AG04450 (cell line): ENCODE results near the gene VTN. TPM values are rescaled to one million over a fixed set of nuclear protein-coding genes. Genes with fewer than 3 reads are reported as not detected.

ENCODE experiments used
- CTCF ChIA-PET: fragments of 300-600, 350-600 bp; formaldehyde crosslinking; extraction: SDS; loops from one replicate; lab custom pipeline; 2022; ENCODE audit warnings: antibody characterized with exemption, inconsistent platforms; lab: Charles Lee
- POLR2A ChIA-PET: fragments of 350-600 bp; formaldehyde crosslinking; extraction: SDS; loops from one replicate; lab custom pipeline; 2021; ENCODE audit warnings: antibody characterized with exemption, inconsistent platforms; lab: Yijun Ruan, JAX
- DNase-seq: peaks from one replicate; pipeline ENCODE4 v3.0.0-alpha.2; 2011; ENCODE audit warnings: low read depth, low spot score
- H3K27ac ChIP-seq: one replicate; pipeline ENCODE4 v1.5.1; 2012; ENCODE audit warnings: low read depth, low read length, control low read depth
- H3K27me3 ChIP-seq: one replicate; pipeline ENCODE4 v1.6.0; 2012; ENCODE audit warnings: low read length; ENCODE audit not compliant: control insufficient read depth, insufficient read depth
- H3K4me3 ChIP-seq: 2 replicates; pipeline ENCODE4 v1.5.1; 2011; ENCODE audit warnings: mild to moderate bottlenecking, low read depth, low read length, control low read depth
- H3K9me3 ChIP-seq: 2 replicates; pipeline ENCODE4 v1.5.1; 2012; ENCODE audit warnings: low read length; ENCODE audit not compliant: control insufficient read depth, insufficient read depth
- polyA plus RNA-seq: library from polyadenylated mRNA; depleted of rRNA; stranded (reverse); fragments of >200 nt; gene quantifications from 2 replicates; pipeline ENCODE4 v1.2.3, GENCODE V29; 2011
- TF ChIP-seq, protein P1 (sequence below): IDR thresholded peaks from 2 replicates; pipeline ENCODE4 v1.5.1; 2011; ENCODE audit warnings: low read depth, low read length, control low read depth, inconsistent platforms

The VTN gene
- polyA plus RNA-seq, 1 experiment: 0.53 TPM

DNA sequence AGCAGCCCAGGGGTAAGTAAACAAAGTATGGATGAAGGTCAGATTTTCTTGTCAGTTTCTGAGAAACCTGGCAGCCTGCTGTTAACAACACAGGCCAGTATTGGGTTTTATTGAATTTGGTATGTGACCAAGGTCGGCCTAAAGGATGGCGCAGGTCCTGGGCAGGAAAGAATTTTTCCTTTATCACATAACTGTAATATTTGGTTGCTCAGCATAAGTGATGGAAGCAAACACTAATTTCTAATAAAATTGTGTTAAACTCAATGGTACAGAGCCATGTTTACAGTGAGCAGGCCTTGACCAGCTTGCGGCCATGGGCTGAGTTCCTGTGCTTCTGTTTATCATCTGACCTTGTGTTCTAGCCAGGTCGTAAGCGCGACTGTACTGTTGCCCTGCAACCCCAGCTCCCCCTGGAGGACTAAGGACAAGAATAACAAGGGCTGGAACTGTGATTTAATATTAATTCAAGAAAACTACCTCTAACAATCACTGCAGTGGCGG, 23.3 kb downstream of the VTN start:
- H3K27me3 ChIP-seq: no peaks in the 10 kb centered on the region
- DNase-seq: no peak
- no peak overlapping the region for H3K4me3 ChIP-seq
- TF ChIP-seq, protein P1, sequence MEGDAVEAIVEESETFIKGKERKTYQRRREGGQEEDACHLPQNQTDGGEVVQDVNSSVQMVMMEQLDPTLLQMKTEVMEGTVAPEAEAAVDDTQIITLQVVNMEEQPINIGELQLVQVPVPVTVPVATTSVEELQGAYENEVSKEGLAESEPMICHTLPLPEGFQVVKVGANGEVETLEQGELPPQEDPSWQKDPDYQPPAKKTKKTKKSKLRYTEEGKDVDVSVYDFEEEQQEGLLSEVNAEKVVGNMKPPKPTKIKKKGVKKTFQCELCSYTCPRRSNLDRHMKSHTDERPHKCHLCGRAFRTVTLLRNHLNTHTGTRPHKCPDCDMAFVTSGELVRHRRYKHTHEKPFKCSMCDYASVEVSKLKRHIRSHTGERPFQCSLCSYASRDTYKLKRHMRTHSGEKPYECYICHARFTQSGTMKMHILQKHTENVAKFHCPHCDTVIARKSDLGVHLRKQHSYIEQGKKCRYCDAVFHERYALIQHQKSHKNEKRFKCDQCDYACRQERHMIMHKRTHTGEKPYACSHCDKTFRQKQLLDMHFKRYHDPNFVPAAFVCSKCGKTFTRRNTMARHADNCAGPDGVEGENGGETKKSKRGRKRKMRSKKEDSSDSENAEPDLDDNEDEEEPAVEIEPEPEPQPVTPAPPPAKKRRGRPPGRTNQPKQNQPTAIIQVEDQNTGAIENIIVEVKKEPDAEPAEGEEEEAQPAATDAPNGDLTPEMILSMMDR: peak; percentile 46
- ChIA-PET CTCF (interaction anchor here (0.8 kb wide), 1 partner anchor 194 kb away, joined by 3 read pairs; no protein-coding TSS in a partner anchor), POLR2A (interaction anchor here (0.9 to 3.4 kb wide), 3 partner anchors 9 to 11 kb away, joined by 3 to 28 read pairs (median 24); partner anchors contain the start of genes IFT20, POLDIP2 and TNFAIP1)
- H3K9me3 ChIP-seq: no peaks in the 10 kb centered on the region
- H3K27ac ChIP-seq: peak overlapping the region; percentile 89

DNA sequence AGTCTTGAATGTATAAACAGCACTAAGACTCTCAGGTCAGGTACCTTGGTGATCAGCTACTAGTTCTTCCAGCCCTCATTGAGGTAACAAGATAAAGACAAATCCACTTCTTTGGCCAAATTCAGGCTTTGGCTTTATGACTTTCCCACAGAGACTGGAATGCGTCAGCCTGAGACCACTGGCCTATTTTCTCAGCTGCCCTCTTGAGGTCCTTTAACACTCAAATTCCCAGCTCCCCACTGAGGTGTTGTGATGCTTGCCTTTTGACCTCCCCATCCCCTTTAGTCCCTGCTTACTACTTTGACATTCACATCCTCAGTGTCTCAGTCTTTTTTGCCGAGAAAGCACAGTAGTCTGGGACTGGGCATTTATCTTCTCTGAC, 23.9 kb downstream of the VTN start:
- TF ChIP-seq, protein P1: no peak
- no peak for DNase-seq
- ChIA-PET CTCF (interaction anchor here (0.8 kb wide), 1 partner anchor 195 kb away, joined by 3 read pairs; no protein-coding TSS in a partner anchor), POLR2A (interaction anchor here (2.2 to 3.4 kb wide), 2 partner anchors 11 kb away, joined by 24 to 28 read pairs; partner anchors contain the start of genes IFT20, POLDIP2 and TNFAIP1)
- peak overlapping the region; percentile 89 for H3K27ac ChIP-seq
- H3K9me3 ChIP-seq: no peaks in the 10 kb centered on the region
- no peaks in the 10 kb centered on the region for H3K27me3 ChIP-seq
- no peak overlapping the region for H3K4me3 ChIP-seq

DNA sequence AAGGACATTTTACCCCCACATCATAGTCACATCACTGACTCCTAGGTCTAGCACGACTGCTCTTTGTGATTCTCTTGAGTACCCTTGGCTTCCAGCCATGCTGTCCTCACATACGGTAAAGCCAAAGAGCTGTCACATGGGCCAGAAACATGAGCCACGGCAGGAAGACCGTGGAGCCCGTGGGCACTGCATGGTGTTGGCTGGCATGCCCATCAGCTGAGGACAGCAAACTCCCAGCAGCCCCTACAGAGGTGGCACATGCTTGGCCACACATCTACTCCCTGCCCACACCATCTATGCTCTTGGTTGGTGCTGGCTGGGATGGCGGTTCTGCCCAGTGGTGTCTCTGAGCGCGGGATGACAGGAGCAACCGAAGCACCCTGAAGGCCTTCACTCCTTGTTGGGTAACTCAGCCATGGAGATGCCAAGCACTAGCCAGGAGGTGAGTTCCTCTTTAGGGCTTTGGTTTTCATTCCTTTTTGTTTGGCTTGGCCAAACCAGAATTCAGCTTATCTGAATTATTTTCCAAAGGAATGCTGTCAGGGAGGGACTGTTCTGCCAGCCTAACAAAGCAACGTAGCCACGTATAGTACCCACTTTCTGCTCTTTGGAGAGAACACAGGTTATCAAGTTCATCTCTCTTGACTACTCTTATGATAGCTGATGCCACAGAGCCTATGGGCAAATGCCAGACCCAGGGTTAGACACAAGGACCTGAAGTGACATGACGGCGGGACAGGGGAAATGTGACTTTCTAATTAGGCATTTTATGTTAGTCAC, 24.5 kb downstream of the VTN start:
- TF ChIP-seq, protein P1: no peak
- H3K27ac ChIP-seq: peak overlapping the region; percentile 43
- no peaks in the 10 kb centered on the region for H3K27me3 ChIP-seq
- no peak for DNase-seq
- H3K9me3 ChIP-seq: no peaks in the 10 kb centered on the region
- POLR2A ChIA-PET: interaction anchor here (2.2 to 3.4 kb wide), 2 partner anchors 10 to 12 kb away, joined by 24 to 28 read pairs; partner anchors contain the start of genes IFT20, POLDIP2 and TNFAIP1
- no peak overlapping the region for H3K4me3 ChIP-seq
- CTCF ChIA-PET: interaction anchor here (0.8 kb wide), 1 partner anchor 195 kb away, joined by 3 read pairs; no protein-coding TSS in a partner anchor

DNA sequence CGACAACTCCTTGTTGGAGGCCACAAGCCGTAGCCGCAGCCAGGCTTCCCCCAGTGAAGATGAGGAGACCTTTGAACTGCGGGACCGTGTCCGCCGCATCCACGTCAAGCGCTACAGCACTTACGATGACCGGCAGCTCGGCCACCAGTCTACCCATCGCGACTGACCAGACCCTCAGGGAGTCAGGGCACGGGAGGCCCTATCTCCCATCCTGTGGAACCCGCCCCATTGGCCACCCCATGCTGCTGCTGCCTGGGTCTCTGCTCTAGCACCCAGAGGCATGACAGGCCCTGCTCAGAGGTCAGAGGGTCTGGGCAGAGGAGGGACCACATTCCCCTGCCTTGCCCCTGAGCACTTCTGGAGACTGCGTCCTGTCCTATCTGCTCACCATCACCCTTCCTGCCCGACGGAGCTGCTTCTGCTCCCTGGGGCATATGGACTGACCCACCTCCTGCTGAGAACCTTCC, 25.6 kb downstream of the VTN start:
- CTCF ChIA-PET: no interaction called here
- no peak overlapping the region for H3K4me3 ChIP-seq
- H3K27me3 ChIP-seq: no peaks in the 10 kb centered on the region
- POLR2A ChIA-PET: interaction anchor here (0.9 kb wide), 1 partner anchor 9 kb away, joined by 5 read pairs; the partner anchor contains the start of genes IFT20 and TNFAIP1
- no peaks in the 10 kb centered on the region for H3K9me3 ChIP-seq
- TF ChIP-seq, protein P1: no peak
- no peak overlapping the region for H3K27ac ChIP-seq
- no peak for DNase-seq
